Measurements from ENCODE around the gene PLPP1.
A peak's percentile ranks its signal among the peaks of the same experiment; 100 is the strongest.

PLPP1 gene

GRCh38 chr5:55467862-55468551, 66.8 kb downstream of the PLPP1 start:
- Histone ChIP-seq H3K4me3 (ENCODE audit: low read length) (no peak overlapping the region), H3K79me2 (ENCODE audit: low read length) (no peaks in the 10 kb centered on the region), H3K4me2 (ENCODE audit: low read depth, low read length) (peak overlapping the region; percentile 19; the same call in 1 of the 2 replicates), H3K9ac (ENCODE audit: low read length) (no peak overlapping the region), H4K20me1 (ENCODE audit: insufficient read depth, low read length) (no peaks in the 10 kb centered on the region), H3K4me1 (ENCODE audit: low read length) (peaks cover 6% of the 10 kb centered on the region), H3K27ac (ENCODE audit: low read length) (no peak overlapping the region), H3K27me3 (replicated peaks; ENCODE audit: insufficient read depth, low read length) (no peaks in the 10 kb centered on the region), H3K9me2 (replicated peaks; ENCODE audit: insufficient read depth, low read length) (no peaks in the 10 kb centered on the region), H3K9me3 (replicated peaks; ENCODE audit: insufficient read depth, low read length) (no peaks in the 10 kb centered on the region), H3K36me3 (replicated peaks; ENCODE audit: insufficient read depth, low read length) (no peaks in the 10 kb centered on the region), H2AFZ (ENCODE audit: low read length) (no peak overlapping the region), H3F3A (ENCODE audit: insufficient read depth, low read length) (no peaks in the 10 kb centered on the region)
- TF ChIP-seq EZH2phosphoT487 (IDR thresholded peaks at IDR 0.05; ENCODE audit: low read length) (no peak), EZH2 (optimal IDR thresholded peaks at IDR 0.05; ENCODE audit: low read depth, low read length) (no peak)
- DNase-seq, result peak; percentile 21

GRCh38 chr5:55463613-55464012, 71.2 kb downstream of the PLPP1 start:
- H3K36me3 ChIP-seq (replicated peaks; ENCODE audit: insufficient read depth, low read length), result no peaks in the 10 kb centered on the region
- no peaks in the 10 kb centered on the region for H4K20me1 ChIP-seq (ENCODE audit: insufficient read depth, low read length)
- H3K9me2 ChIP-seq (replicated peaks; ENCODE audit: insufficient read depth, low read length), result no peaks in the 10 kb centered on the region
- H3K9ac ChIP-seq (ENCODE audit: low read length), result no peak overlapping the region
- TF ChIP-seq EZH2phosphoT487 (IDR thresholded peaks at IDR 0.05; ENCODE audit: low read length) (no peak), EZH2 (optimal IDR thresholded peaks at IDR 0.05; ENCODE audit: low read depth, low read length) (no peak), CTCF (IDR thresholded peaks at IDR 0.05; ENCODE audit: low read length) (no peak)
- H3K4me3 ChIP-seq (ENCODE audit: low read length), result no peak overlapping the region
- DNase-seq, result no peak
- H3K9me3 ChIP-seq (replicated peaks; ENCODE audit: insufficient read depth, low read length), result no peaks in the 10 kb centered on the region
- no peaks in the 10 kb centered on the region for H3F3A ChIP-seq (ENCODE audit: insufficient read depth, low read length)
- H3K79me2 ChIP-seq (ENCODE audit: low read length), result no peaks in the 10 kb centered on the region
- H3K27me3 ChIP-seq (replicated peaks; ENCODE audit: insufficient read depth, low read length), result no peaks in the 10 kb centered on the region
- H2AFZ ChIP-seq (ENCODE audit: low read length), result no peak overlapping the region
- H3K4me2 ChIP-seq (ENCODE audit: low read depth, low read length), result no peak overlapping the region
- no peak overlapping the region for H3K27ac ChIP-seq (ENCODE audit: low read length)
- peaks cover 6% of the 10 kb centered on the region for H3K4me1 ChIP-seq (ENCODE audit: low read length)

- Histone ChIP-seq H3K79me2 (ENCODE audit: low read length) (no peaks in the 10 kb centered on the region), H3K4me2 (ENCODE audit: low read depth, low read length) (no peak overlapping the region), H3F3A (ENCODE audit: insufficient read depth, low read length) (no peaks in the 10 kb centered on the region), H4K20me1 (ENCODE audit: insufficient read depth, low read length) (no peaks in the 10 kb centered on the region), H3K27ac (ENCODE audit: low read length) (no peak overlapping the region), H3K4me1 (ENCODE audit: low read length) (no peaks in the 10 kb centered on the region), H3K27me3 (replicated peaks; ENCODE audit: insufficient read depth, low read length) (no peaks in the 10 kb centered on the region), H2AFZ (ENCODE audit: low read length) (no peak overlapping the region), H3K9me3 (replicated peaks; ENCODE audit: insufficient read depth, low read length) (no peaks in the 10 kb centered on the region), H3K36me3 (replicated peaks; ENCODE audit: insufficient read depth, low read length) (no peaks in the 10 kb centered on the region), H3K9ac (ENCODE audit: low read length) (no peak overlapping the region), H3K9me2 (replicated peaks; ENCODE audit: insufficient read depth, low read length) (no peaks in the 10 kb centered on the region), H3K4me3 (ENCODE audit: low read length) (no peak overlapping the region)
- DNase-seq, result no peak
- no peak for TF ChIP-seq CTCF (IDR thresholded peaks at IDR 0.05; ENCODE audit: low read length)
- no peak for TF ChIP-seq EZH2 (optimal IDR thresholded peaks at IDR 0.05; ENCODE audit: low read depth, low read length)
- TF ChIP-seq EZH2phosphoT487 (IDR thresholded peaks at IDR 0.05; ENCODE audit: low read length), result no peak
These were observed 75.2 kb downstream of the PLPP1 start for GRCh38 chr5:55459572-55459971.

- Histone ChIP-seq H3K9ac (ENCODE audit: low read length) (no peak overlapping the region), H3K36me3 (replicated peaks; ENCODE audit: insufficient read depth, low read length) (no peaks in the 10 kb centered on the region), H3K79me2 (ENCODE audit: low read length) (no peaks in the 10 kb centered on the region), H3K4me2 (ENCODE audit: low read depth, low read length) (no peak overlapping the region), H3K9me3 (replicated peaks; ENCODE audit: insufficient read depth, low read length) (no peaks in the 10 kb centered on the region), H2AFZ (ENCODE audit: low read length) (no peak overlapping the region), H3K27me3 (replicated peaks; ENCODE audit: insufficient read depth, low read length) (no peaks in the 10 kb centered on the region), H4K20me1 (ENCODE audit: insufficient read depth, low read length) (no peaks in the 10 kb centered on the region), H3K4me3 (ENCODE audit: low read length) (no peak overlapping the region), H3K9me2 (replicated peaks; ENCODE audit: insufficient read depth, low read length) (no peaks in the 10 kb centered on the region), H3K4me1 (ENCODE audit: low read length) (no peaks in the 10 kb centered on the region), H3F3A (ENCODE audit: insufficient read depth, low read length) (no peaks in the 10 kb centered on the region), H3K27ac (ENCODE audit: low read length) (no peak overlapping the region)
- TF ChIP-seq EZH2phosphoT487 (IDR thresholded peaks at IDR 0.05; ENCODE audit: low read length) (no peak), EZH2 (optimal IDR thresholded peaks at IDR 0.05; ENCODE audit: low read depth, low read length) (no peak), CTCF (IDR thresholded peaks at IDR 0.05; ENCODE audit: low read length) (no peak)
- DNase-seq, result no peak
These were observed 78.4 kb downstream of the PLPP1 start for GRCh38 chr5:55456216-55456895.
